ENCODE results near the gene PHF19. TPM values are rescaled to one million over a fixed set of nuclear protein-coding genes. Genes with fewer than 3 reads are reported as not detected.

The PHF19 gene
- polyA plus RNA-seq, 4 donors, result 27.8 to 41.9 (median 37.3) TPM

DNA sequence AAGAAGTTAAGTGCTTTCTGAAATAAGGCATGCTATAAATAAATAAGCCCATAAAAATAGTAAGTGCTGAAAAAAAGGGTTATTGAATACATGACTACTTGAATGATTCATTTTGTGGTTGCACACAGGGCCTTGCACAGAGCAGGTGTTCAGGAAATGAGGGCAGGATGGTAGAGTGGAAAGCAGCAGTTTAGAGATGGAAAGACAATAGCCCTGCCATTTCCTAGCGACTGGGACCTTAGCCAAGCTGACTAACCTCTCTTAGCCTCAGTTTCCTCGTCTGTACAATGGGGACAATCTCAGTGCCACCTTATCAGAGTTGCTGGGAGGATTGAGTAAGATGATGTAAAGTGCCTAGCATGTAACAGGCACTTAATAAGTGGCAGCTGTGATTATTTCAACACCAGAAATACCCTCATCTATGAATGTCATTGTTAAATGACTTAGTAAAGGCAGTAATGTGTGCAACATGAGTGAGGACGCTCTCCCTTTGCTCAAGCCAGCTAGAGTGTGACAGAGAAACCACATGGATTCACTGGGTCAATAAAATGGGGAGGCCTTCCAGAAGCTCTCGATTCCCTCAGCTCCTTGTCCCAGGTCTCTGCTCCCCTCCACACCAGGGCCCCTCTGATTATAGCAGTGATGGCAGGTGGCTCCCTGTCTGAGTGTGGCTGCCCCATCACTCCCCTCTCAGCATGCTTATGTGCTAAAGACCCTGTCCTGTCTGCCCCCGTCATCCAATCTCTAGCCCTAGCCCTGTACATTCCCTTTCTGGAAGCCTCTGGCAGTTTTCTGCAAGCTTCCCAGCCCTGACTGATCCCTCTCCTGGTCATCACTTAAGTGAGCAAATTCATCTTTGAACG is 16.0 kb upstream of the PHF19 start:
- no peak for DNase-seq (ENCODE audit: low read depth in 4 of 4, low spot score in 2 of 4)

DNA sequence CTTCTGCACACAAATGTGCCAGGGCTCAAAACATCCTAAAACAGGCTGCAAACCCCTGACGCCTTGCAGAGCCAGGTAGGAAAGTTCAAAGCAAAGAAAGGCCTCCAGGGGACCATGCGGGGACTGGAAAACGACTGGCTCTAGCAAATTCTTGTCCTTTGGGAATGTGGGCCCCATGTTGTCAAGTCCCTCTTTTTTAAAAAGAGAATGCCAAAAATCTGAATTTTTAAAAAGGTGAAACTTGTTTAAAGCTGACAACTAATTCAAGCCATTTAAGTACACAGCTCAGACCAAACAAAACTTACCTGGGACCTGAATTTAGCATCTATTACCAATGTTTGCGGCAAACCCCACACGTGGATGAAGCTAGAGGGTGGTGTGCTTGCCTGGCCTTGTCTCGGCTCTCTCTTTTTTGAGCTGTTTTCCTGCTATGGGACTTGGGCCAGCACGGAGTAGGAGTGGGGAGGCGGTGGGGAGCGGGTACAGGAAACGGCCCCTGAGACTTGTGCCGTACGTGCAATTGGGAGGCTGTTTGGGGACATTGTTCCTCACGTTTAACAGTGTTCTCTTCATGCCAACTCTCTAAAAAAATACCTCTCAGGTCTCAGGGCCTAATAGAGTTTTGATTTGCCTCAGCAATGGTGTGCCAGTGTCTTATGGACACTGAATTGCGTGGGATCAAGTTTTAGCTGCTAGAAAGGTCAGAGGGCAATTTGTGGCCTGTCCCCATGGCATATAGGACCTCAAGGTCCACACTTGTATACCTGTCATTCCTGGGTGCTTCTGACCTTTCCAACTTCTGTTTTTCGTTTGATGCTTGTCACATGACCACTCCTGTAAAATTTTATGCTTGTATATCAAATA is 15.1 kb upstream of the PHF19 start:
- no peak for DNase-seq (ENCODE audit: low read depth in 4 of 4, low spot score in 2 of 4)

DNA sequence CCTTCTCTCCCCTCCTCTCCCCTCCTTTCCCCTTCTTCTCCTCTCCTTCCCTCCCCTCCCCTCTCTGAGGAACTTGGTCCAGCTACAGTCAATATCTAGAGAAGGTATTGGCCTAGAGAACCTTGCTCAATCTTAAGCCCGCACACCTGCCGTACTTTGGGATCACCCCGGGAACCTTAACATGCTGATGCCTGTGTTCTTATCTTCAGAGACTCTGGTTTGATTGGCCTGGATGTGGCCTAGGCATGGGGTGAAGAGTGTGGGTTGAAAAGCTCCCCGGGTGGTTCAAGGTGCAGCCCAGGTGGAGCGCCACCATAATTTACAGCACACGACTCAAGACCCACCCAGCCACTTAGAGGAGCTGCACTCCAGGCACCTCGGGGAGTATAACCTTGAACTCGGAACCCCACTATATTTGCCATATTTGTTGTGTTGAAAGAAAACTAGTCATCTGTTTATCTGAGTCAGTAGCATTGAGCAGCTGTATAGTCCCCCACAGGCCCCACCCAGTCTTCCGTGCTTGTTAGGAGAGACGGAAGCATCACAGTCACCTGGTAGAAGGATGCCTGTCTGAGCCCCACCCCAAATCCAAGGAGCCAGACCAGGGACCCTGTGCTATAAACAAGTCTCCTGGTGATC is 14.4 kb upstream of the PHF19 start:
- no peak for DNase-seq (ENCODE audit: low read depth in 4 of 4, low spot score in 2 of 4)

DNA sequence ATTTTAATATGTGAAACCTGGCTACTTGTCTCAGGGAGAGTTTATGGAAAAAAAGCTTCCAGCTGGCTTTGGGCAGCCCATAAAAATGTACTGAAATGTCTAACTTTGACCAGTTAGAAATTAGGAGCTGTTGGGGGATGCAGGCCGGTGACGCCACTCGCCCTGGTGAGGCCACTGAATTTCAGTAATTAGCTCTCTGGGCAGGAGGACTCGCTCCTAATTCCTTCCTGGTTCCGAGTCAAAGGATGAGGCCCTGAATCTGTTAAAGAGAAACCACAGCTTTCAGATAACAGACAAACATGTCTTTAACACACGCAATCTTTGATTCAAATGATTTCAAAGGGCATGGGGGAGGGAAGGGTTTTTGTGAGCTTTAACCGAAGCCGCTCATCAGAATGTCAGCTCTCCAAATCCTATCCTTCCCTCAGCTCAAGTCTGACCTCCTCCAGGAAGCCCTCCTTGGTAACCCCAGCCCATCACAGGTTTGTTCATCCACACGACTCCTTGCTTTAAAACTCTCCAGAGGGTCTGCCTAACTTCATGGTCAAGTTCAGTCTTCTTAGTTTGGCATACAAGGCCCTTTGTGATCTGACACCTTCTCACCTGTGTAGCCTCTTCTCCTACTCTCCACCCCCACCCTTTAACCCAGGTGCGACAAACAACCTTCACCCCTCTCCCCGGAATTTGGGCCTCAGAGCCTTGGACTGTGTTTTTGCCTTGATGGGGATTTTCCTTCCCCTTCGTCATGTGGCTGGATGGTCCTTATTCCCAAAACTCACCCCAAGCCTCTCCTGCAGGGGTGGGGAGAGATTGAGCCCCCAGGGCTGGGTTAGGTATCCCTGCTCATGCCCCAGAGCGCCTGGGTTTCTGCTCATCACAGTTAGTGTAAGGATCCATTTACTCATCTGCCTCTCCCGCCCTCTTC is 13.6 kb upstream of the PHF19 start:
- no peak for DNase-seq (ENCODE audit: low read depth in 4 of 4, low spot score in 2 of 4)

DNA sequence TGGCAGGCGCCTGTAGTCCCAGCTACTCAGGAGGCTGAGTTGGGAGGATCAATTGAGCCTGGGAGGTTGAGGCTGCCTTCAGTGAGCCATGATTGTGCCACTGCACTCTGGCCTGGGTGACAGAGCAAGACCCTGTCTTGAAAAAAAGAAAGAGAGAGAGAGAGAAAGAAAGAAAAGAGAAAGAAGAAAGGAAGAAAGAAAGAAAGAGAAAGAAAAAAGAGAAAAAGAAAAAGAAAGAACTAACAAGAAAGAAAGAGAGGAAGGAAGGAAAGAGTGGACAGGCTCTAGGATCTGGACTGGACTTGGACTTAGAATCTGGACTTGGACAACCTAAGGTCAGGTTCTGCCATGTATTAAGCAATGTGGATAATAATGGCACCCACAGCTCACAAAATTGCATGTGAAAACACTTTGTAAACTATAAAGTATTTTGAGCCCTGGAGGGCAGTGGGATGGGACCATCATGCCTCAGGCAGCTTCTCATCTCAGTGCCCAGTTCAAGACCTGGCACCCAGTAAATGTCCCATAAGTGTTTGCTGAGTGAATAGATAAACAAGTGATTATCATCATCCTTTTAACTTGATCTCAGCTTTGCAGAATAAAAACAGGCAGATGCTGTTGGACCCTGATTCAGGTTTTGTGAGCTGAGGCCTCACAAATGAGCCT is 12.8 kb upstream of the PHF19 start:
- no peak for DNase-seq (ENCODE audit: low read depth in 4 of 4, low spot score in 2 of 4)

DNA sequence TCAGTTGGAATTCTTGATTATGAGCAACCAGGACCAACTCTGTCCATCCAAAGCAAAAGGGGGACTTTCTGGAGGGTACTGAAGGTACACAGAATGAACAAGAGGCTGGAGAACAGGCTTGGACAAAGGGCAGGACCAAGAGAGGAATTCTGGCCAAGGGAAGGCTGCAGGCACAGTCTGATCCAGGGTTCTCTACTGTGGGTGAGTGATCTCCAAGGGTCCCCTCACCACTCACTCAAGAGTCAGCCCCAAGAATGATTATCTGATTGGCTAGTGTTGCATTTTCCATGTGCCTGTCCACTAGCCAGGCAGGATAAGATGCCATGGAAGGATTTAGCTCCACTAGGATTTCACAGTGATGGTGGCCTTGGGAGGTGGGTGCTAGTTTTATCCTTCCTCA is 11.6 kb upstream of the PHF19 start:
- DNase-seq (ENCODE audit: low read depth in 4 of 4, low spot score in 2 of 4), result no peak

DNA sequence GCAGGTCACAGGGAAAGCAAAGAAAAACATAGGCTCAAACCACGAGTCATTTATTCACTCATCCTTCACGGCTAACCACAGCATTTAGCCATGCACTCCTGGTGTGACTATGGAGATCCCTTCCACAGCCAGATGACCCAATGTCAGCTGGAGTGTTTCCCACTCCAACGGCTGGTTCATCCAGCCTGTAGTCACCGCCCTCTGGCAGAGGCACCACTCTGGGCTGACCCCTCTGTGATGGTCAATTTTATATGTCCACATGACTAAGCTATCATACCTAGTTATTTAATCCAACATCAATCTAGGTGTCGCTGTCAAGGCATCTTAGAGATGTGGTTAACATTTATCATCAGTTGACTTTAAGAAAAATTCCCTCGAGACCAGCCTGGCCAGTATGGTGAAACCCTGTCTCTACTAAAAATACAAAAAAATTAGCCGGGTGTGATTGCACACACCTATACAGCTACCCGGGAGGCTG is 9.5 kb upstream of the PHF19 start:
- no peak for DNase-seq (ENCODE audit: low read depth in 4 of 4, low spot score in 2 of 4)

DNA sequence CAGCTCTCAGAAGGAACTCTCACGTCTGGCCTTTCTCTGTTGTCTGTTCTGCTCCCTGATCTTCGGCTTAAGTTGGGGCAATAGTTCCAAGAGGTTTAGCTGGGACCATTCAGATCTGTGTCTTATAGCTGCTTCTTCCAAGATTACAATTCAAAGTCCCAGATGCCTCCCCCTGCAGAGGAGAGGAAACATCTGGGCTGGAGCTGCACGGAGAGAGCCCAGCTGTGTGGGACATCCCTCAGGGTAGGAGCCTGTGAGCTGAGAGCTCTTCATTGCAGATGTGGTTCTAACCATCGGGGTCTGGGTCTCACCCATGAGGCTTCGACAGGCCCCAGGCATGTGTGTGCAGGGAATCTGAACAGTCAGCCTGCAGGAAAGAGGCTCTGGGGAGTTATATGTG is 9.0 kb upstream of the PHF19 start:
- no peak for DNase-seq (ENCODE audit: low read depth in 4 of 4, low spot score in 2 of 4)

DNA sequence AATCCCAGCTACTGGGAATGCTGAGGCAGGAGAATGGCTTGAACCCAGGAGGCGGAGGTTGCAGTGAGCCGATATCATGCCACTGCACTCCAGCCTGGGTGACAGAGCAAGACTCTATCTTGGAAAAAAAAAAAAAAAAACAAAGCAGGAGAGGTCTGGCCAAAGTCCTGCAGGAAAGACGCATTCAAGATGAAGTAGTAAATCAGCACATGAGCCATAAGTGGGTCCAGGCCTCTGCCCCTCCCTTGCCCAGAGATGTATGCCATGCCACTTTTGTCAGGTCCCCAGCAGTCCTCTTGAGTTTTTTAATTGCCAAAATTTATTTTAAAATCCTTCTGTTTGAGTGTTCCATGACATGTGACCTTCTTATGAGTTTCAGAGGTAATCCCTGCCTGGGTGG is 8.5 kb upstream of the PHF19 start:
- no peak for DNase-seq (ENCODE audit: low read depth in 4 of 4, low spot score in 2 of 4)

DNA sequence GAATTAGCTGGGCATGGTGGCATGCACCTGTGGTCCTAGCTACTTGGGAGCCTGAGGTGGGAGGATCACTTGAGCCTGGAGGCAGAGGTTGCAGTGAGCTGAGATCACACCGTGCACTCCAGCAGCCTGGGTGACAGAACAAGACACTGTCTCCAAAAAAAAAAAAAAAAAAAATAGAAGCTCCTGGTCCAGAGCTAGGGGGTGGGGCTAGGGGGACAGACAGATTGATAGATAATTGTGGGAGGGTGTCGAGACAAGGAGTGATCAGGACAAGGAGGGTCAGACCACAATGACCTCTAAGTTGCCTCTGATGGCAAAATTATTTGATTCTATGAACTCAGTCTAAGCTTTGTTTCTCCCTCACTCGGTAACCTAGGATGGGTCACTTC is 6.6 kb upstream of the PHF19 start:
- DNase-seq (ENCODE audit: low read depth in 4 of 4, low spot score in 2 of 4), result no peak

DNA sequence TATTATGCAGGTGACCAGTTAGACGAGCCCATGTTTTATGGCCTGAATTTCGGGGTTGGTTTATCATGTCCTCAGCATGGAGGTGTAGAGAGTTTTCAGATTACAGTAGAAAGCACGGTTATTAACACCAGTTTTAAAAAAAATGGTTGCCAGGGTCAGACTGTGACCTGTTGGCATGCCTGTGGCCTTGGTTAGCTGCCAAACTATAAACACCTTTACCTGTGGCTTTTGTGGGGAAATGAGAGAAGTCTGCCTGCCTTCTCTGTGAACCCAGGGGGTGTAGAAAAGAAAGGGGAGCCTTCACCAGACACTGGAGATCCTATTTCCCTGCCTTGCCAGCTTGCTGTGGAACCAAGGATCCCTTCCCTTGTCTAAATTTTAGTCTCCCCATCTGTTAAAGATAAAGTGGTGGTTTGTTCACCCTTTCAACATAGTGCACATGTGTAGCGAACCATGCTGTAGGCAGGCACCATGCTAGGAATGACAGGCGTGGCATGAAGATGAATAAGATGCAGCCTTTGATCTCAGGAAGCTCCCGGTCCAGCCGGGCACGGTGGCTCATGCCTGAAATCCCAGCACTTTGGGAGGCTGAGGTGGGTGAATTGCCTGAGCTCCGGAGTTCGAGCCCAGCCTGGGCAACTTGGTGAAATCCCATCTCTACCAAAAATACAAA is 6.1 kb upstream of the PHF19 start:
- no peak for DNase-seq (ENCODE audit: low read depth in 4 of 4, low spot score in 2 of 4)

DNA sequence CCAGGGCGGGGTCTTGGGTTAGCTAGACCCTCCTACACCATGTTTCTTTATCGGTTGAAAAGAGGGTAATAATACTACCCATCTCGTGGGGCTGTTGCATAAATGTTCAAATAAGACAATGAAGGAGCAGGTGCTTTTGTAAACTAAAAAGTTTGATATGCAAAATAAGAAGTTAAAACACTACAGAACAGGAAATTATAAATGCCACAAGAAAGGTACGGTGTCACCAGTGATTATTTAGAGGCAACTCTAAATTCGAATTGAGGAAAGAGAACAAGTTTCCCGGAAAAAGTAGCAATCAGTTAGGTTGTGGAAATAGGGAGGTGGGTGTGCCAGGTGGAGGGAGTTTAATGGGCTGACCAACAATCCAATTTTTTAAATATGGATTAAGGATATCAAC is 2.5 kb upstream of the PHF19 start:
- no peak for DNase-seq (ENCODE audit: low read depth in 4 of 4, low spot score in 2 of 4)

DNA sequence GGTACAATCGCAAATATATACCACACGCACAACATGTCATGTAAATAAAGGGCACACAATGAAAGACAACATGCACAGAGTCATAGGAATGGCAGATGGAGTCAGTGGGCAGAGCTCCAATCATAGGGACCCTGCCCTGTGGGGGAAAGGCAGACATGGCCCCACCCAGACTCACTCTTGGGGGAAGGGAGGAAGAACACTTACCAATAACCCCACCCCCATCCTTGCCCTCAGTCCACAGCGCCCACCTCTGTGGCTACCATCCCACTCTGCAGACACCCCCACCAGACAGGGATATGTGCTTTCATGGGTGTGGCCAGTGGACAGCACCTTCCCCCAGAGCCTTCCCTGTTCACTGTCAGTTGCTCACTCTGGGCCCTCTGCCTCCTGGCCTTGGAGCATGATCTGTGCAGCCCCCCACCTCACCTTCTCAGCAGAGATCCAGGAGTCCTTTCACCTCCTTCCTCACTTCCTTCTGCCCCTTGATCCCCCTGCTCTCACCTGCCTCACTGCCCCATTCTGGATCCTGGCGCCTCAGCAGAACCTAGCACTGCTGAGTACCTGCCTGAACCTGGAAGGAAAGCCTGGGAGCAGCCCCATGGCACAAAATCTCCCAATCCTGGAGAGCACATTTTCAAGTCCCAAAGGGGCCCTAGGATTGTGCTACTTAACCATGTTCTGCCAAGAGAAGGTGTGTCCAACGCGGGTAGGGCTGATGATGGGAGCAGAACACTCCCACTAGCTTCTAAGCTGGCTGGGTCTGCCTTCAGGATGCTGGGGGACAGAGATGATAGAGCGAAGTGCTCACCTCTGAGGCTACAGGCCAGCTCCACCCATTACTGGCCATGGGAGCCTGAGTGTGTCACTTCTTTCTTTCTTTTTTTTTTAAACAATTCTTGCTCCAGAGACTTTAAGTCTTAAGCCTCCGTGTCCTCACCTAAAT is 1.5 kb upstream of the PHF19 start:
- no peak for DNase-seq (ENCODE audit: low read depth in 4 of 4, low spot score in 2 of 4)

DNA sequence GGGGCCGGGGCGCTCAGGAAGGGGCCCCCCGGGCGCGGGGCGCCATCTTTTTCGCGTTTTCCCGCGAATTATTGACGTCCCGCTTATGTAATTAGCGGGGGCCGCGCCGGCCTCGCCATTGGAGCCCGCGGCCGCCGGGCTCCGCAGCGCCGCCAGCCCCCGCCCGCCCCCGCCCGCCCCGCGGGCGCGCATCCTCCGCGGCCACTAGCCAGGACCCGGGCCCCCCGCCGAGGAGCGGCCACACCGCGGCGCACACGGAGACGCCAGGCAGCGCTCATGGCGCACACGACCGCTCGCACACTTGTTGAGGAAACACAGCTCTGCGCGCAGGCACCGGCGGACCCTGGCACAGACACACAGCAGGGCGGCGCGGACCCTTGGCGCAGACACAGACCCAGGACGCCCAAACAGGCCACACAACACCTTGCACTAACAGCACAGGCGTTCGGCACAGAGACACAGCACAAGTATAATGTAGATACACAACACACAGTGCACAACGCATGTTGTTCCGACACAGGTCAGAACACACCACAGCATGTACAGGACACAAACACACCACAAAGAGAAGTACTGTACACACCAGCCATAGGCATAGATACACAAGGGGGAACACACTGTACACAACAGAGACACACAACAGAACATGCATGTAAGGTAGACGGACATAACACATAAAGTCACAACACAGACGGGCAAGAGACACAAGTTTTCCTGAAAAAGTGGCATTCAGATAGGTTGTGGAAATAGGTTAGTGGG is 467 bp upstream of the PHF19 start:
- no peak for DNase-seq (ENCODE audit: low read depth in 4 of 4, low spot score in 2 of 4)

DNA sequence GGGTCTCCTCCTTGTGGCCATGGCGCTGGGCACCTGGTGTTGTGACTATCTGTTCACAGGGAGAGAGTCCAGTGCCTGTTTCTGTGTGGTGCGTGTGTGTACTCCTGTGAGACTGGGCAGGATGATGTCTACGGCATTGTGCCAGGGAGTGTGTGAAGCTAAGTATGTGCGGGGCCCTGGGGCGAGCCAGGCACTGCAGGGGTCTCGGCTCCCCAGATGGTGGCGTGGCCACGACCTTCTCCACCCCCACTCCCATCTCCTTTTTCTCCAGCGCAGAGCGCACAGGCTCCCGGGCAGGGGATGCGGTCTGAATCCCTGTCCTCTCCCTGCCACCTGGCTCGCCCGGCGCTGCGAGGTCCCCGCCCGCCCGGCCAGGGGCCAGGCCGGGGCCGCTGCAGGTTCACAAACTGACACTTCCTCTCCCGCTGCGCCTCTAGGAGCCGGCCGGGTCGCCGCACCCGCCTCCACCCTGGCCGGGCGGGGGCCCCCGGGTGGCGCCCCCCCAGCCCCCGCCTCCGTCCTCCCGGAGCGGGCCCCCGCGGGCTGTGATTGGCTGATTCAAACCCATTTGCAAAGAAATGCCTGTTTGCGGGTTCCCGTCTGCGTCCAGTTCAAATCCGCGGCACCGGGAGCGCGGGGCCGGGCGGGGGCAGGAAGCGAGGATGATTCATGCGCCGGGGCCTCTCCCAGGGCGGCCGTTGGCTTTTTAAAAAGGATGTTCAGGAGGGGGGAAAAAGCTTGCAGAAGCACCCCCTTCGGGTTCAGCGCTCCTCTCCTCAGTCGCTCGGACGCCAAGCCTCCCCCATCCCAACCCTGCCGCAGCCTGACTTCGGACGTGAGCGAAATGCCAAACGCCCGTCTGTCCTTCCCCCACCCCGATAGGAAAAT is 790 bp downstream of the PHF19 start:
- no peak for DNase-seq (ENCODE audit: low read depth in 4 of 4, low spot score in 2 of 4)

DNA sequence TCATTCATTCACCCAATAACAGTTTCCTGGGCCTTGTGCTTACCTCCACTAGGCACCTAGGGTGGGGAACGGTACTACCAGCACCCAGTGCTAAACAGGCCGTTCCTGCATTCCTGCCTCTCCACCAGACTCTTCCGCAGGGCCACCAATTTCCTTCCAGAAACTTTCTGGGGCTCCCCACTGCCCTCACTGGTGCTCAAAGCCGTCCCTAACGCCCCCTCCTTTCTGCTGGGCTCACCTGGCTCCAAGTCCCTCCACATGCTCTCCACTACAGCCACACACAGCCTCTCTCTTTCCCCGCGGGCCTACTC is 1.4 kb downstream of the PHF19 start:
- no peak for DNase-seq (ENCODE audit: low read depth in 4 of 4, low spot score in 2 of 4)

DNA sequence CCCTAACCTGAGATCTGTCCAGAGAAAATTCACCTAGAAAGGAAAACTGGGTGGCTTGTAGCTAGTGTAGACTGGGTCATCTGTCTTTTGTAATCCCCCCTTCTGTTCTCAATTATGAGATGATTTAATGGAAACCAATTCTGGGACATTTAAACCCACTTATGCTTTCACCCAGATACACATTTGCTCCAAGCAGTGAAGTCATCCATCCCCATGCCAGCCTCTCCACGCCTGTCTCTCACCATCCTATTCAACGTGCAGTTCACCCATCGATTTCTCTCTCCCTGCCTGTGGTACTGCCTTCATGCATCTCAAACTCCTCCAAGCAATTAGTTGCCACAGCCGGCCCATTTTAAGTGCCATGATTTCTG is 1.8 kb downstream of the PHF19 start:
- no peak for DNase-seq (ENCODE audit: low read depth in 4 of 4, low spot score in 2 of 4)

Data from left renal cortex interstitium (tissue), 4 donors.